ENCODE measurements around the gene SSNA1.

The SSNA1 gene

GRCh38 chr9:137201205-137201868 is 12.9 kb downstream of the SSNA1 start:
- no peak for DNase-seq (ENCODE audit: low read depth)

GRCh38 chr9:137202966-137203365 is 14.5 kb downstream of the SSNA1 start:
- DNase-seq (ENCODE audit: low read depth) = no peak

- no peak for DNase-seq (ENCODE audit: low read depth)
Measured at GRCh38 chr9:137204731-137205125, 16.3 kb downstream of the SSNA1 start.

GRCh38 chr9:137205126-137206069 is 16.9 kb downstream of the SSNA1 start, which contains the start of the genes NDOR1 and TMEM203:
NDOR1 (plus strand) TSS chr9:137205700; CDS start chr9:137205778, 78 bp downstream.
TMEM203 (minus strand) TSS chr9:137205648; CDS start chr9:137205414, 234 bp downstream.
- DNase-seq (ENCODE audit: low read depth) = peak; percentile 89

GRCh38 chr9:137206602-137207001 is 18.1 kb downstream of the SSNA1 start:
- no peak for DNase-seq (ENCODE audit: low read depth)

GRCh38 chr9:137211532-137211931 is 23.1 kb downstream of the SSNA1 start:
- no peak for DNase-seq (ENCODE audit: low read depth)

GRCh38 chr9:137212520-137212919 is 24.0 kb downstream of the SSNA1 start:
- DNase-seq (ENCODE audit: low read depth) = no peak

GRCh38 chr9:137213160-137214060 is 24.9 kb downstream of the SSNA1 start:
- DNase-seq (ENCODE audit: low read depth) = peak; percentile 28

GRCh38 chr9:137214620-137215019 is 26.1 kb downstream of the SSNA1 start:
- DNase-seq (ENCODE audit: low read depth) = no peak

- no peak for DNase-seq (ENCODE audit: low read depth)
Measured at GRCh38 chr9:137215196-137215986, 26.9 kb downstream of the SSNA1 start.

GRCh38 chr9:137216188-137216965 is 27.9 kb downstream of the SSNA1 start:
- no peak for DNase-seq (ENCODE audit: low read depth)

GRCh38 chr9:137217276-137218211 is 29.1 kb downstream of the SSNA1 start:
- DNase-seq (ENCODE audit: low read depth) = no peak

- no peak for DNase-seq (ENCODE audit: low read depth)
Measured at GRCh38 chr9:137218212-137218753, 29.8 kb downstream of the SSNA1 start.

- DNase-seq (ENCODE audit: low read depth) = peak; percentile 56
Measured at GRCh38 chr9:137218754-137219271, 30.3 kb downstream of the SSNA1 start.

- DNase-seq (ENCODE audit: low read depth) = no peak
Measured at GRCh38 chr9:137219757-137220316, 31.4 kb downstream of the SSNA1 start.

- DNase-seq (ENCODE audit: low read depth) = no peak
Measured at GRCh38 chr9:137220317-137221094, 32.0 kb downstream of the SSNA1 start.

- no peak for DNase-seq (ENCODE audit: low read depth)
Measured at GRCh38 chr9:137221095-137221505, 32.6 kb downstream of the SSNA1 start.

All from ELR (cell line).